GF-D8 (cell line): ENCODE measurements around the gene PDE4B.

Experiments
- DNase-seq: peaks from one replicate; lab custom pipeline; 2025; lab: John Stamatoyannopoulos, UW

The PDE4B gene

GRCh38 chr1:66262208-66262963, 469.7 kb downstream of the PDE4B start:
- no peak for DNase-seq

DNA sequence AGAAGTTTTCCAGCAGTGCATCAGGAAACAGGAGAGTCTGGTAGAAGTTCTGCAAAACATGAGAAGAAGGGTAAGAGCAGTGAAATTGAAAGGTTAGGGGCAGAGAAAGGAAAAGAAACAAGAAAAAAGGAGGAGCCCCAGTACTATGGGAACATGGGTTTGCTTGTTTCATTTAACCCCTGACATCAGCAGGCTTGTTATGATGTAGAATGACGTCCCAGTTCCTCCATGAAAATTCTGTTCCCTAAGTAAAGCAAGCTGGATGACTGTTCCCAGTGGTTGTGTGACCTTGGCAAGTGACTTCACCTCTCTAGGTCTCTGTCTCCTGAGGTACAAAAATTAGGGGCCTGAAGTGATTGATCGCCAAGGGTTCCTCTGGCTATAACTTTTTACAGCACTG, 472.6 kb downstream of the PDE4B start:
- no peak for DNase-seq

DNA sequence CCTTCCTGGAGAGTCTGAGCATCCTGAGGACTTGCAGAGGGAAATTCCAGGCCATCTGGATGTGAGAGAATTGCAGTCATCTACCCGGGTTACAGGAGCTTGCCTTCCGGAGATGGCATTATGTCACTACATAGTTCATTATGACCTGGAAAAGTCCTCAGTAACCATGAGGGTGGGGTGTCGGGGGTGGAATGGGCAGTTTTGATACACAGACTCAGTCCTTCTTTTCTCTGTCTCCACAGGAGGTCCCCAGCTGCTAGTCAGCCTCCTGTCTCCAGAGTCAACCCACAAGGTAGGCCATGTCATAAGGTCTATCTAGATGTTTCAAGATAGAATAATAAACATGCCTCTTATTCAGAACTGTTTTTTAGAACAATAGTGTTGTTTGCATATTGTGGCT, 473.1 kb downstream of the PDE4B start:
- DNase-seq: no peak

DNA sequence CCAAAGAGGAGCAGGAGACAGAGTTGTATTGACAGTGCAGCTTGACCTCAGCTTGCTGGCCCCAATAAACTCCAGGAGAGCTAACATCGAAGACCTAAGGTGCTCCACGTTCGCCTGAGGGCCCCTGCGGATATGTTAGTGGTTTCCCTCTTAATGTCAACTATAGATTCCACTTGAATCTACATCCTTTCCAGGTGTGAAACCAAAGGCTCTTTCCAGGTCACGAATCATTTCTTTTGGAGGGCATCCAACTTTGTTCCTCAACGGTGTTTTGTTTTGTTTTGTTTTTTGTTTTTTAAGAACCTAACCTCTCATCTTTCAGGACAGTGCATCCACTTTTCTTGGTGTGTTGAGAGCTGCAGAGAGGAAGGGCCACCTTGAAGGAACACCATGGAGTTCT, 473.7 kb downstream of the PDE4B start:
- DNase-seq: no peak

DNA sequence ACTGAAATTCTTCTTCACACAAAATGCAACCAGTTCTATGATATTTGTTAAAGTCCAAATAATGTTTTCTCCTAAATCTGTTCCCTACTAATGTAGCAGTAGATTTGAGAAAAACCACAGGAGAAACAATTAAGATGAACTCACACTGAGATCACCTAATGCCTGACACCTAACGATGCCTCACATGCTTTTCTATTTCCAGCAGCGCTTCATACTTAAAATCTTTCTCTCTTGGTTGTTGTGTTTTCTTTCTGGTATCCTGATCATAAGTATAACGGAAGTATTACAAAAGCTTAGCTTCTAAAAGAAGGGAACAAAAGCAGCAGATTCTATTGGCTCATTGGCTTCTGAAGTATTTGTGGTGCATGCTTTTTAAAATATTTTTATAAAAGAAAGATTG, 474.1 kb downstream of the PDE4B start:
- DNase-seq: no peak

GRCh38 chr1:66267201-66267940, 474.7 kb downstream of the PDE4B start:
- DNase-seq: no peak

DNA sequence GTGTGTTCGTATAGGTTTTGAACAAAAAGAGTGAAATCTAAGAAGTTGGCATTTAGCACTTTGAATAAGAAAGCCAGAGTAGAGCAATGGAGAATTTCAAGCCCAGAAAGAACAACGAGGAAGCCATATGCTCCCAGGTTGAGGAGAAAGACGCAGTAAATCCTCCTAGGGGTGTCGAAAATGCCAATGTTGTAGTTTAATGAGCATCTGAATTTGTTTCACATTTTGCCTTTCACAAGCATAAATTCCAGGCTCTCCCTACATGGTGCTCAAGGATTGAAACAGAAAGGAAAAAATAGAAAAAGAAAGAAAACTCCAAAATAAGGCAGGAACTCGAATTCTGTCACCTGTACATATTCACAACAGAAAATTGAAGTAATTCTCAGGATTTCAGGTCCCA, 476.5 kb downstream of the PDE4B start:
- DNase-seq: no peak

DNA sequence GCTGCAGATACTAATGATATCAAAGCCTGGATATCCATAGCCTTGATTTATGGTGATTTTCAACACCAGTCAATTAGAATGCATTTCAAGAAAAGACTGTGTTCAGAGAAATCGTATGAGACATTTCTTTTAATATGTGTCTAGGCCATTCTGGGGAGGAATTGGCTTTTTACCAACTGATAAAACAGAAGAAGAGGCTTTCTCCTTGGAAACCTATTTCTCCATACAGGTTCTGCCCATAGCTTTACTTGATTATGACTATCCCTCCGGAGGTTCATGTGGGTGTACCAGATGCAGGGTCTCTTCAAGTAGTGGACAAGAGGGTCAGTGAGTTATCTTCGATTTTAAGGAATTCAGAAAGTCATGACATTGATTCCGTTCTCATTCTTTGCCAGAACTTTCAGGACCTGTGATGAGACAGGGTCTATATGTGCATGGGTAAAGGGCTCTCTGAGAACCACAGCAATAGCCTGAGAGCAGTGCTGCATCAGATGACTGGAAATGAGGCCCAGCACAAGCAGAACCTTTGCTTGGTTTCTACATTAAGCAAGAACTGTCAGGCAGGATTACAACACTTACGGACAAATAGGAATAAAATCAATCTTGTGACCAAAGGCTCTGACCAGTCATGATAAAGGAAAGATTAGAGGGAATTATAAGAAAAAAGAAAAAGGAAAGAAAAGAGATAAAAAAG, 477.6 kb downstream of the PDE4B start:
- DNase-seq: no peak

- DNase-seq: no peak
Observed at GRCh38 chr1:66271216-66271903, 478.7 kb downstream of the PDE4B start.

- no peak for DNase-seq
Observed at GRCh38 chr1:66271904-66272254, 479.2 kb downstream of the PDE4B start.

- no peak for DNase-seq
Observed at GRCh38 chr1:66273656-66274055, 481.0 kb downstream of the PDE4B start.

DNA sequence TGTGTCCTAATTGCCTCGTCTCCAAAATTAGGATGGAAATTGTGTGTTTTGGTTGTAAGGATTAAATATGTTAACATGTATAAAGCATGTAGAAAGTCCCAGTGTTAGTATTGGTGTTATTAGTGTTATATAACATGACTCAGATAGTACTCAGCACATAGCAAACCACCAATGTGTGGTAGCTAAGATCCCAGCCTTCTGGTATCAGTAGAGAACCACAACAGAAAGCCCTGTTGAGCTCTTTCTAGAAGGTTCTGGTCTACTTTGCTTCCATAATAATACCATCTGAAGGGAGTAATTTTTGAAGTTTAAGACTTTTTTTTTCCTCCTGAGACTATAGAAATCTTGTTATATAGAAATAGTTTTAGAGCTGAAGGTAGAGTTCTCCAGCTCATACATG, 481.9 kb downstream of the PDE4B start:
- no peak for DNase-seq

DNA sequence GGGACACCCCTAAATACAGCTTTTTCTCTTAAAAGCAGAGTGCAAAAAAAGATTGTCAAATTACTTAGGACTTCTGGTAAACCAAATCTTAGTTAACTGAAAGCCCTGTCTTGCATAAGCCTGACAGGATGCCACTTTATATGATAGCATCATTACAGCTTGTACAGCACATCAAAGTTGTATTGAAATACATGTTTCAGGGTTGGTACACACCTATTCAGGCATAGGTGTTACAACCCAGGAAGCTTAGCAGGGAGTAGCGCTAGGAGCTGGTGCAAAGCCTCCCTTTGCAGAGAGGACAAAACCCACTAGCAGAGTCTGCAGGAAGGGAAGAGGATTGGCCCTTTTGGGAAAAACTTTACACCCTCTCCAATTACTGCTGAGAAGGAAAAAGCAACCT, 482.4 kb downstream of the PDE4B start:
- no peak for DNase-seq

DNA sequence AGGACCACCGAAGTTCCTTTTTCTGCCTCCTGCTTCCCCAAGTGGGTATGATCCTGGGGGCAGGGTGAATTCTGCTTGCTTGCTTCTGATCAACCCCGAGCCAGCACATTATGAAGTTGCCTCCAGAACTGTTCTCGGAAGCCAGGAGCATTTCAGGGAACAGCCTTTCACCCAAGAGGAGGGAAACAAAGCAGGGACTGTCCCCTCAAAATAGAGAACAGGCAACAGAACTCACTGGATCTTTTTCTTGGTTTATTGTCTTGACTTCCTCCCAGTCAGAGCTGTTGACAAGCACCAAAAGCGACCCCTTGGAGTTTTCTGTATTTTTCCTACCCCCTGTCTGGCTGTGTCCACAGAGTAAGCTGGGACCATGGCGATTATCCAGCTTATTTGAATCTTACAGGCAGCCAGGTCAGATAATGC, 482.9 kb downstream of the PDE4B start:
- DNase-seq: no peak

DNA sequence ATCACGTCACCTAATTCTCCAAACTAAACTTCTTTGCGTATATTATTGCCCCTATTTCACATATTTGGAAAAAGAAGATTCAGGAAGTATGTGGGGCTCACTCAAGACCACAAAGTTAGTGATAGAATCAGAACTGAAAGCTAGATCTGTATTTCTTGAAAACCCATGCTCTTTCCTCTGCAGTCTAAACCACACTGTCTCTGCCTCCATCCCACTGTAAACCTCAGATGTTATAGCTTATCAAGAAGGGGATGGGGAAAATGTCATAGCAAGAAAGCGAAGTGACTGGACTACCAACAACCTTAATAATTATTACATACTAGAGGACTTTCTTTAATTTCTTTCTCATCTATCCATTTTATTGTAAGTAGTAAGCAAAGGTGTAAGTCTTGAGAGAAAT, 483.5 kb downstream of the PDE4B start:
- DNase-seq: no peak

DNA sequence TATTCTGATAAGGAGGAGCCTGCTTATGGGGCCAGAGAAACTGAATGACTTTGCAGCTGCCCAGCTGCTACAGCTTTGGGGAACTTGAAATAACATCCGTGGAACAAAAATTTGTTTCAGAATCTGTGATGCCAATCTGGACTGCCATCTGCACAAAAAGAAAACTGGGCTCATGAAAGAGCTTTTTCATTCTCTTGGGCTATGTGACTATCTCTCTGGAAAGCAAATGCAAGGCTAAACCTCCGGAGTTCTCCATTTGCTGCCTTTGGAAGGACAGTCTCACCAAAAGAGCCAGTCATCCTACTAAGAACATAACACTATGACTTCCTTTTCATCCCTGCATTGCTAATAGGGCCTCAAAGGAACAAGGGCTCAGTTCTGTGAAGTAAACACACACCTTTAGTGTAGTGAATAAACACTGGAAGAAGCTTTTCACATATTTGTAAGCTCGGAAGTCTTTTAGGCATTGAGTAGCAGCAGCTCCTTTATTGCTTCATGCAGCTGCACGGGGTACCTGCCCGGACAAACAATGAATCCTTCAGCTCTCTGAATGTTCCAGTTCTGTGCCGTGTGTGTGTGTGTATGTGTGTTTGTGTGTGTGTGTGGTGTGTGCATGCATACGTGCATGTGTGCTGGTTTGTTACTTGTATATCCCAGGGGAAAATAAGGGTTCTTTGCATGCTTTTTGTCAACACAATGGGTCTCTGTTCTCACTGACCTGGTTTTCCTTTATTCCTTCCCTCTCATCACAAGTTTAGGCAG, 485.7 kb downstream of the PDE4B start:
- DNase-seq: no peak

DNA sequence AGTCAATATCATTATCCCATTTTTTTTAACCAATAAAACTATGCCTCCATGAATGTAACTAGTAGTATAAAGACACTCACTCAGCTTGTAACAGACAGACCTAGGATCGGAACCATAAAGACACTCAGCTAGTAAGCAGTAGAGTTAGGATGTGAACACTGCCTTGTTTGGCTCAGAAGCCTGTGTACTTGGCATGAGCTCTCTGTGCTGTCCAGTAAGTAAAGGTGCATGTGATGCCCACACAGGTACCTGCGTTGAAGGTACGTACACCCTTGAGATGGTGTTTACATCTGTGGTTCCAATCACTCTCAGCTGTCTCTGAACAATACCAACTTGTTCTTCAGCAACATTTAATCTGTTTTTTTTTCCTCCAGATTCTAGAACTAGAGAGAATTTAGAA, 489.1 kb downstream of the PDE4B start:
- DNase-seq: no peak

GRCh38 chr1:66282343-66282852, 489.7 kb downstream of the PDE4B start:
- no peak for DNase-seq

GRCh38 chr1:66282891-66283621, 490.4 kb downstream of the PDE4B start:
- DNase-seq: no peak

GRCh38 chr1:66283622-66284041, 490.9 kb downstream of the PDE4B start:
- no peak for DNase-seq

DNA sequence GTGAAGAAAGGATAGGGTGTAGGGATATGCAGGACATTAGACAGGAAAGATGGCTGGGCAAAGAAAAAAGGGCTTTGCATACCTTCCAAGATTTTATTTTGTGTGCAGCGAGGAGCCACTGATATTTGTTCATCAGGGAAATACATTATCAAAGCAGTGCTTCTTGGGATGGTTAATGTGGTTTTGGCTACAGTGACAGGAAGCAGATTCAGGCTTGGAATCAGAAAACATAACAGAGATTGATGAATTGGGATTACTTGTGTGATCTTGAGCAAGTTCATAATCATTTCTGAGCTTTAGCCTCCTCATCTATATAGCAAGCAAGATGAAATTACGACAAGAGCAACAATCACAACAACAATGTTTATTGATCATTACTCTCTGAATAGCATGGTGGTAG, 492.1 kb downstream of the PDE4B start:
- DNase-seq: no peak
